GM12878 (cell line): Measurements from ENCODE around the gene MYO1D. TPM values are rescaled to one million over a fixed set of nuclear protein-coding genes. Genes with fewer than 3 reads are reported as not detected.

Experiments
- ATAC-seq: fragments of 200-7000 bp; cut with Tn5 transposase; 3 replicates; pipeline ENCODE4 v1.9.1; 2020; ENCODE audit warnings: mild to moderate bottlenecking, moderate library complexity
- BruUV-seq: library from RNA; stranded (reverse); fragments of 400-500 nt; replicated peaks from 2 replicates; lab custom pipeline; 2021; lab: Mats Ljungman, UMichigan
- CTCF ChIA-PET: fragments of 300-600 bp; sonication (Branson Sonifier 250); formaldehyde crosslinking; extraction: SDS; loops from one replicate; lab custom pipeline; 2021; ENCODE audit warnings: inconsistent platforms; lab: Yijun Ruan, JAX
- POLR2A ChIA-PET: fragments of 350-600 bp; formaldehyde crosslinking; extraction: SDS; loops from one replicate; lab custom pipeline; 2021; ENCODE audit warnings: inconsistent platforms; lab: Charles Lee
- RAD21 ChIA-PET: fragments of 300-600 bp; sonication (Branson Sonifier 250); formaldehyde crosslinking; loops from one replicate; lab custom pipeline; 2023; ENCODE audit warnings: antibody characterized with exemption; ENCODE audit not compliant: unreplicated experiment; lab: Charles Lee
- SMC1A ChIA-PET: fragments of 300-600 bp; sonication (Branson Sonifier 250); formaldehyde crosslinking; loops from one replicate; lab custom pipeline; 2023; ENCODE audit not compliant: unreplicated experiment, uncharacterized antibody; lab: Charles Lee
- DNase-seq: peaks from one replicate; pipeline ENCODE4 v3.0.0-alpha.2; 2011; ENCODE audit warnings: low read depth, low spot score
- FAIRE-seq: peaks from 3 replicates; lab custom pipeline; 2011; peaks lifted over from hg19 to GRCh38; lab: Jason Lieb, UNC
- H2AFZ ChIP-seq: 2 replicates; pipeline ENCODE4 v1.6.0; 2011; ENCODE audit warnings: low read depth, low read length, control low read depth; ENCODE audit not compliant: control insufficient read depth
- H3K27ac ChIP-seq: 2 replicates; pipeline ENCODE4 v1.5.1; 2011; ENCODE audit warnings: control low read depth; ENCODE audit not compliant: control insufficient read depth, insufficient read depth
- H3K27me3 ChIP-seq, 2 experiments: replicated peaks in 1 of 2; 2 replicates each; pipeline versions ENCODE4 v1.6.0 to v1.6.1; 2011; ENCODE audit warnings: low read length in 1 of 2; ENCODE audit not compliant: control insufficient read depth in 2 of 2, insufficient read depth in 2 of 2
- H3K36me3 ChIP-seq, 2 experiments: 2 replicates each; pipeline ENCODE4 v1.5.1; 2011; ENCODE audit warnings: low read length in 1 of 2; ENCODE audit not compliant: control insufficient read depth in 2 of 2, insufficient read depth in 2 of 2
- H3K4me1 ChIP-seq: 2 replicates; pipeline ENCODE4 v1.6.1; 2011; ENCODE audit warnings: mild to moderate bottlenecking, low read length, moderate library complexity, mixed read lengths; ENCODE audit not compliant: control insufficient read depth, insufficient read depth
- H3K4me2 ChIP-seq: 2 replicates; pipeline ENCODE4 v1.6.0; 2011; ENCODE audit warnings: control low read depth; ENCODE audit not compliant: control insufficient read depth, insufficient read depth
- H3K4me3 ChIP-seq: fragments of 200-600 bp; sonication (generic); 2 replicates; pipeline ENCODE4 v1.5.1; 2016
- H3K79me2 ChIP-seq: 2 replicates; pipeline ENCODE4 v1.6.0; 2011; ENCODE audit warnings: low read length; ENCODE audit not compliant: control insufficient read depth, insufficient read depth
- H3K9ac ChIP-seq: 2 replicates; pipeline ENCODE4 v1.8.0; 2011; ENCODE audit warnings: low read length, control low read depth, mixed read lengths; ENCODE audit not compliant: control insufficient read depth, insufficient read depth
- H3K9me3 ChIP-seq: replicated peaks from 3 replicates; pipeline ENCODE4 v1.5.1; 2011; ENCODE audit warnings: mild to moderate bottlenecking, low read length; ENCODE audit not compliant: control insufficient read depth, insufficient read depth
- H4K20me1 ChIP-seq: 2 replicates; pipeline ENCODE4 v1.6.0; 2011; ENCODE audit not compliant: control insufficient read depth, insufficient read depth
- BMI1 ChIP-seq: fragments of 450-650 bp; IDR thresholded peaks from 2 replicates; pipeline ENCODE4 v1.6.1; 2016; ENCODE audit warnings: mild to moderate bottlenecking, moderate library complexity, borderline replicate concordance
- CBX3 ChIP-seq: fragments of 200-600 bp; sonication (generic); IDR thresholded peaks from 2 replicates; pipeline ENCODE4 v1.6.1; 2016; ENCODE audit warnings: low read depth, borderline replicate concordance
- DPF2 ChIP-seq: fragments of 450-650 bp; IDR thresholded peaks from 2 replicates; pipeline ENCODE4 v1.6.1; 2017; ENCODE audit warnings: mild to moderate bottlenecking
- NRF1 ChIP-seq: conservative IDR thresholded peaks from 2 replicates; pipeline ENCODE4 v1.6.1; 2011; ENCODE audit warnings: mild to moderate bottlenecking, low read depth, low read length, improper control_type of control experiment
- RAD21 ChIP-seq: IDR thresholded peaks from 2 replicates; pipeline ENCODE4 v1.6.1; 2011; ENCODE audit warnings: mild to moderate bottlenecking, low read depth, low read length, moderate library complexity; ENCODE audit not compliant: insufficient read depth
- WGBS: methylation state at CpG from one replicate; pipeline ENCODE4 v1.1.6; 2016; ENCODE audit warnings: low lambda C conversion rate; ENCODE audit not compliant: insufficient replicate concordance, insufficient coverage; ENCODE audit errors: missing lambda C conversion rate; 5-methylcytosine and 5-hydroxymethylcytosine counted together
- in situ Hi-C: fragments of 300-500 bp; cut with MboI; formaldehyde crosslinking; loops from 9 replicates; pipeline ENCODE4 v1.14.3; 2018; ENCODE audit warnings: mixed read lengths
- intact Hi-C: fragments of 100-400 bp; cut with micrococcal nuclease; formaldehyde crosslinking; loops from one replicate; pipeline ENCODE4 v1.14.2; 2022; ENCODE audit not compliant: unreplicated experiment
- polyA plus RNA-seq, 11 experiments: library from polyadenylated mRNA; depleted of rRNA in 4 of 11; unstranded in 6 of 11; stranded (reverse) in 5 of 11; fragments of >200 nt; fragmentation: Nextera tagmentation in 4 of 11; fragmentation: Illumina TruSeq in 1 of 11; extraction: Ambion mirVana in 4 of 11; extraction: Trizol in 1 of 11; gene quantifications; 1 replicate in 1 of 11; 2 replicates in 10 of 11; pipeline versions ENCODE4 v1.2.1 to v1.2.3, GENCODE V29; 2011 to 2016; ENCODE audit warnings: inconsistent platforms in 2 of 11, missing spikeins in 2 of 11, low read depth in 1 of 11
- total RNA-seq, 4 experiments: library from RNA; depleted of rRNA in 3 of 4; stranded (reverse); fragments of >200 nt in 3 of 4; fragmentation: Illumina TruSeq in 1 of 4; extraction: Trizol in 1 of 4; gene quantifications; 2 replicates each; pipeline versions ENCODE4 v1.2.1 to v1.2.3, GENCODE V29; 2013 to 2021
- TF ChIP-seq, protein P1 (sequence below): IDR thresholded peaks from 2 replicates; pipeline ENCODE4 v1.6.1; 2011; ENCODE audit warnings: low read depth, mild to moderate bottlenecking, low read length, moderate library complexity, borderline replicate concordance; ENCODE audit errors: extremely low read depth
- TF ChIP-seq, protein P2 (sequence below): fragments of 450-650 bp; IDR thresholded peaks from 2 replicates; pipeline ENCODE4 v1.6.1; 2017; ENCODE audit warnings: mild to moderate bottlenecking
- TF ChIP-seq, protein P3 (sequence below), 3 experiments: IDR thresholded peaks in 2 of 3; conservative IDR thresholded peaks in 1 of 3; 2 replicates each; pipeline ENCODE4 v1.5.1; 2011; ENCODE audit warnings: low read depth in 3 of 3, low read length in 3 of 3, mild to moderate bottlenecking in 3 of 3, control low read depth in 2 of 3, moderate library complexity in 2 of 3, inconsistent platforms in 1 of 3, mixed read lengths in 1 of 3; ENCODE audit not compliant: control insufficient read depth in 2 of 3, insufficient read depth in 1 of 3; ENCODE audit errors: extremely low read depth in 1 of 3
- TF ChIP-seq, protein P4 (sequence below): IDR thresholded peaks from 2 replicates; pipeline ENCODE4 v1.6.1; 2011; ENCODE audit warnings: borderline replicate concordance, low read depth, mild to moderate bottlenecking, moderate library complexity, low read length; ENCODE audit not compliant: insufficient read depth, poor library complexity, severe bottlenecking

The MYO1D gene
- total and polyA plus RNA-seq, 10 of the 15 experiments (the other 5 are each of a cell fraction or from before 2014, with no cell fraction given), result 1.8 to 37.7 (median 25.4) TPM

DNA sequence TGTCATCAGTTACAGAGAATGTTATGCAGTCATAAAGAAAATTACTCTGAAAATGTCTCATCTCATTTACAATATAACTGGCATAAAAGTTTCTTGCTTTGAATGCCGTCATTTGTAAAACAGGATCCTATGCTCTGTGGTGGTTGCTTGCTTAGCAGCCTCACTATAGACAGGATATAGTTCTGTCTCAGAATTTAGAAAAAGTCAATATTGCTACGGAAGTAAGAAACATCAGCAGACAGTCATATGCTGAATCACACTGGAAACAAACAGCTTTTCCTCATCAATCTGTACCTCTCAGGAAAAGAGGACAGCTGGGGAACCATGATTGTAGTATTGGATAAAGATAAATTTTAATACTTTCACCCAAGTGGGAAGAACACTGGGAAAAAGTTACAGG lies 105.5 kb downstream of the MYO1D start:
- Histone ChIP-seq H3K4me3 (no peak overlapping the region), H3K9me3 (no peaks in the 10 kb centered on the region), H3K4me1 (no peaks in the 10 kb centered on the region), H3K9ac (no peak overlapping the region), H3K36me3 (no peaks in the 10 kb centered on the region; a peak in 2 of 4 replicates), H3K4me2 (no peak overlapping the region), H3K27me3 (no peaks in the 10 kb centered on the region), H2AFZ (no peak overlapping the region), H4K20me1 (no peaks in the 10 kb centered on the region), H3K27ac (no peak overlapping the region), H3K79me2 (no peaks in the 10 kb centered on the region)
- no peak for DNase-seq
- 97% methylated on average over 2 of the region's 2 CpGs for WGBS
- TF ChIP-seq, protein P1, sequence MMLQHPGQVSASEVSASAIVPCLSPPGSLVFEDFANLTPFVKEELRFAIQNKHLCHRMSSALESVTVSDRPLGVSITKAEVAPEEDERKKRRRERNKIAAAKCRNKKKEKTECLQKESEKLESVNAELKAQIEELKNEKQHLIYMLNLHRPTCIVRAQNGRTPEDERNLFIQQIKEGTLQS, result no peak
- no peak for TF ChIP-seq DPF2
- in situ Hi-C loops (no loop called here), intact Hi-C loops (no loop called here)
- FAIRE-seq, result no peak
- CTCF ChIA-PET, result interaction anchor here (0.6 to 3.8 kb wide), 10 partner anchors 11 to 321 kb away, joined by 3 to 24 read pairs (median 4); partner anchors contain the start of gene MYO1D
- SMC1A ChIA-PET, result interaction anchor here (0.6 to 2.4 kb wide), 6 partner anchors 10 to 288 kb away, joined by 3 to 12 read pairs (median 4); no protein-coding TSS in a partner anchor
- no TSS peak for BruUV-seq
- RAD21 ChIA-PET, result interaction anchor here (1.3 kb wide), 1 partner anchor 11 kb away, joined by 9 read pairs; no protein-coding TSS in a partner anchor
- ATAC-seq, result no peak
- POLR2A ChIA-PET, result interaction anchor here (1.4 kb wide), 1 partner anchor 10 kb away, joined by 3 read pairs; no protein-coding TSS in a partner anchor

DNA sequence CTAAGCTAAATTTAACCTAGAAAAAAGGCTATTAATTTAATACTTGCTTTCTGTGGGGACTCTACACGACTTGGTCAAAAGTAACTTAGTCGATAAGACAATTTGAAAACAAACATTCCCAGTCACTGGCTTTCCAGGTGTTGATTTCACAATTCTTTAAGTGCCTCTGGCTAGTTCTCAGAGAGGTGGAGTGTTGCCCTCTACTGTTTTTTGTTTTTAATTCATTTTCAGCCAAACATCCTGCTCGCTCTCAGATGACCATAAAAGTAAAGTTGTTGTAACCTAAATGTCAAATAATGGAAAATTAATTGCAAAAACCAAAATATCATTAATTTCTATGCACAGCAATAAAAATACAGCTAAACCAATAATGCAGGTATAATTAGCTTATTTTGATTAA lies 107.1 kb downstream of the MYO1D start:
- Histone ChIP-seq H2AFZ (no peak overlapping the region), H3K79me2 (no peaks in the 10 kb centered on the region), H3K36me3 (no peaks in the 10 kb centered on the region; a peak in 2 of 4 replicates), H3K9me3 (no peaks in the 10 kb centered on the region), H3K27me3 (no peaks in the 10 kb centered on the region), H3K4me1 (no peaks in the 10 kb centered on the region), H3K4me2 (no peak overlapping the region), H3K4me3 (no peak overlapping the region), H3K9ac (no peak overlapping the region), H3K27ac (no peak overlapping the region), H4K20me1 (no peaks in the 10 kb centered on the region)
- ATAC-seq (no peak), DNase-seq (no peak), FAIRE-seq (no peak)
- SMC1A ChIA-PET, result interaction anchor here (0.9 to 2.4 kb wide), 7 partner anchors 11 to 308 kb away, joined by 3 to 12 read pairs (median 6); partner anchors contain the start of gene MYO1D
- no TSS peak for BruUV-seq
- WGBS, result 88% methylated on average over 3 of the region's 3 CpGs
- intact Hi-C loops, result no loop called here
- POLR2A ChIA-PET, result interaction anchor here (0.6 kb wide), 1 partner anchor 151 kb away, joined by 4 read pairs; no protein-coding TSS in a partner anchor
- CTCF ChIA-PET, result interaction anchor here (0.6 to 3.8 kb wide), 11 partner anchors 8 to 307 kb away, joined by 3 to 24 read pairs (median 5); partner anchors contain the start of gene MYO1D
- in situ Hi-C loops, result no loop called here
- RAD21 ChIA-PET, result interaction anchor here (1.0 to 2.0 kb wide), 3 partner anchors 140 to 286 kb away, joined by 3 to 4 read pairs (median 3); partner anchors contain the start of gene CDK5R1
- TF ChIP-seq RAD21, result 0 out of 2 replicates have a peak, but pooled peaks have one; percentile 5
- TF ChIP-seq, protein P2, sequence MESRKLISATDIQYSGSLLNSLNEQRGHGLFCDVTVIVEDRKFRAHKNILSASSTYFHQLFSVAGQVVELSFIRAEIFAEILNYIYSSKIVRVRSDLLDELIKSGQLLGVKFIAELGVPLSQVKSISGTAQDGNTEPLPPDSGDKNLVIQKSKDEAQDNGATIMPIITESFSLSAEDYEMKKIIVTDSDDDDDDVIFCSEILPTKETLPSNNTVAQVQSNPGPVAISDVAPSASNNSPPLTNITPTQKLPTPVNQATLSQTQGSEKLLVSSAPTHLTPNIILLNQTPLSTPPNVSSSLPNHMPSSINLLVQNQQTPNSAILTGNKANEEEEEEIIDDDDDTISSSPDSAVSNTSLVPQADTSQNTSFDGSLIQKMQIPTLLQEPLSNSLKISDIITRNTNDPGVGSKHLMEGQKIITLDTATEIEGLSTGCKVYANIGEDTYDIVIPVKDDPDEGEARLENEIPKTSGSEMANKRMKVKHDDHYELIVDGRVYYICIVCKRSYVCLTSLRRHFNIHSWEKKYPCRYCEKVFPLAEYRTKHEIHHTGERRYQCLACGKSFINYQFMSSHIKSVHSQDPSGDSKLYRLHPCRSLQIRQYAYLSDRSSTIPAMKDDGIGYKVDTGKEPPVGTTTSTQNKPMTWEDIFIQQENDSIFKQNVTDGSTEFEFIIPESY, result no peak
- no peak for TF ChIP-seq CBX3
- TF ChIP-seq BMI1, result no peak
- TF ChIP-seq NRF1, result no peak
- TF ChIP-seq, protein P3, sequence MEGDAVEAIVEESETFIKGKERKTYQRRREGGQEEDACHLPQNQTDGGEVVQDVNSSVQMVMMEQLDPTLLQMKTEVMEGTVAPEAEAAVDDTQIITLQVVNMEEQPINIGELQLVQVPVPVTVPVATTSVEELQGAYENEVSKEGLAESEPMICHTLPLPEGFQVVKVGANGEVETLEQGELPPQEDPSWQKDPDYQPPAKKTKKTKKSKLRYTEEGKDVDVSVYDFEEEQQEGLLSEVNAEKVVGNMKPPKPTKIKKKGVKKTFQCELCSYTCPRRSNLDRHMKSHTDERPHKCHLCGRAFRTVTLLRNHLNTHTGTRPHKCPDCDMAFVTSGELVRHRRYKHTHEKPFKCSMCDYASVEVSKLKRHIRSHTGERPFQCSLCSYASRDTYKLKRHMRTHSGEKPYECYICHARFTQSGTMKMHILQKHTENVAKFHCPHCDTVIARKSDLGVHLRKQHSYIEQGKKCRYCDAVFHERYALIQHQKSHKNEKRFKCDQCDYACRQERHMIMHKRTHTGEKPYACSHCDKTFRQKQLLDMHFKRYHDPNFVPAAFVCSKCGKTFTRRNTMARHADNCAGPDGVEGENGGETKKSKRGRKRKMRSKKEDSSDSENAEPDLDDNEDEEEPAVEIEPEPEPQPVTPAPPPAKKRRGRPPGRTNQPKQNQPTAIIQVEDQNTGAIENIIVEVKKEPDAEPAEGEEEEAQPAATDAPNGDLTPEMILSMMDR (IDR thresholded peaks at IDR 0.05 in 2 of 3, conservative IDR thresholded peaks at IDR 0.05 in 1 of 3; ENCODE audit: control insufficient read depth in 2 of 3, extremely low read depth in 1 of 3, insufficient read depth in 1 of 3, low read depth in 3 of 3, low read length in 3 of 3), result 0 out of 6 replicates have a peak, but pooled peaks of 1 of the 3 experiments have one; percentile 12
- TF ChIP-seq, protein P4, sequence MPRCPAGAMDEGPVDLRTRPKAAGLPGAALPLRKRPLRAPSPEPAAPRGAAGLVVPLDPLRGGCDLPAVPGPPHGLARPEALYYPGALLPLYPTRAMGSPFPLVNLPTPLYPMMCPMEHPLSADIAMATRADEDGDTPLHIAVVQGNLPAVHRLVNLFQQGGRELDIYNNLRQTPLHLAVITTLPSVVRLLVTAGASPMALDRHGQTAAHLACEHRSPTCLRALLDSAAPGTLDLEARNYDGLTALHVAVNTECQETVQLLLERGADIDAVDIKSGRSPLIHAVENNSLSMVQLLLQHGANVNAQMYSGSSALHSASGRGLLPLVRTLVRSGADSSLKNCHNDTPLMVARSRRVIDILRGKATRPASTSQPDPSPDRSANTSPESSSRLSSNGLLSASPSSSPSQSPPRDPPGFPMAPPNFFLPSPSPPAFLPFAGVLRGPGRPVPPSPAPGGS, result no peak
